ENCODE measurements around the gene DIAPH1. TPM values are rescaled to one million over a fixed set of nuclear protein-coding genes. Genes with fewer than 3 reads are reported as not detected.

The DIAPH1 gene
- total RNA-seq, 1 experiment from 2014 or later, result 117 TPM

GRCh38 chr5:141527426-141527825, 91.4 kb downstream of the DIAPH1 start:
- no peak overlapping the region for H3K27ac ChIP-seq (ENCODE audit: insufficient read length, low read depth, low read length)
- no peaks in the 10 kb centered on the region for H3K9me3 Mint-ChIP-seq

More at GRCh38 chr5:141527426-141527825, 91.4 kb downstream of the DIAPH1 start:
- Mint-ChIP-seq H3K4me3 (no peak overlapping the region), H3K27ac (no peak overlapping the region), H3K36me3 (ENCODE audit: insufficient read depth in 1 of 3, low read depth in 3 of 3) (peaks cover 26 to 51% (median 45%) of the 10 kb centered on the region in 3 experiments; a peak in 6 of 7 replicates), H3K27me3 (ENCODE audit: low read depth) (no peaks in the 10 kb centered on the region; the same call in 1 of the 2 replicates), H3K4me1 (peaks cover 16 to 20% of the 10 kb centered on the region in 2 experiments)
- no peak for TF ChIP-seq CTCF (conservative IDR thresholded peaks at IDR 0.05)
- H2BK120ac ChIP-seq (ENCODE audit: low read depth, low read length, poor library complexity, severe bottlenecking), result no peak overlapping the region
- H4K20me1 ChIP-seq (ENCODE audit: control insufficient read depth, insufficient read depth, insufficient read length), result no peaks in the 10 kb centered on the region
- H4K5ac ChIP-seq (ENCODE audit: insufficient read length, low read depth, low read length), result no peak overlapping the region
- no peak overlapping the region for H2AFZ ChIP-seq (ENCODE audit: low read length)
- no peak overlapping the region for H2BK12ac ChIP-seq (ENCODE audit: insufficient read length, low read depth, low read length)
- H4K91ac ChIP-seq (ENCODE audit: insufficient read length, low read depth, low read length), result no peak overlapping the region
- H3K4me1 ChIP-seq (ENCODE audit: insufficient read depth, low read length), result no peaks in the 10 kb centered on the region; the same call in none of the 2 replicates
- H2AK5ac ChIP-seq (ENCODE audit: insufficient read length, low read length), result no peak overlapping the region
- no peak overlapping the region for H2BK15ac ChIP-seq (ENCODE audit: low read depth, low read length)
- no peaks in the 10 kb centered on the region for H3K79me2 ChIP-seq (ENCODE audit: insufficient read depth, low read length)
- no peaks in the 10 kb centered on the region for H3K27me3 ChIP-seq (ENCODE audit: insufficient read depth, low read length)
- no peaks in the 10 kb centered on the region for H3K9me3 ChIP-seq (ENCODE audit: control insufficient read depth, low read depth, low read length)
- H3K4ac ChIP-seq (ENCODE audit: low read depth, low read length), result no peak overlapping the region
- H3K79me1 ChIP-seq (ENCODE audit: insufficient read depth, low read depth, low read length, poor library complexity, severe bottlenecking), result peaks cover 2% of the 10 kb centered on the region
- no peak overlapping the region for H4K8ac ChIP-seq (replicated peaks; ENCODE audit: insufficient read length, low read depth, low read length)
- no peak overlapping the region for H3K4me2 ChIP-seq (ENCODE audit: insufficient read depth, insufficient read length, low read length)
- no peak overlapping the region for H3T11ph ChIP-seq (ENCODE audit: low read length)
- WGBS (ENCODE audit: extremely low coverage, insufficient read length, low lambda C conversion rate), result no CpG with 5 or more reads among the region's 1 CpG
- H3K23ac ChIP-seq (ENCODE audit: insufficient read length, low read depth, low read length), result no peak overlapping the region
- H3K23me2 ChIP-seq (ENCODE audit: insufficient read length, low read depth, low read length, poor library complexity, severe bottlenecking), result no peaks in the 10 kb centered on the region
- no peak overlapping the region for H2BK5ac ChIP-seq (ENCODE audit: insufficient read length, low read length)
- no peak overlapping the region for H3K56ac ChIP-seq (ENCODE audit: insufficient read length, low read depth, low read length)
- DNase-seq, result no peak
- H3K18ac ChIP-seq (ENCODE audit: insufficient read length, low read depth, low read length), result no peak overlapping the region
- H3K9ac ChIP-seq (ENCODE audit: extremely low read depth, insufficient read length, low read length), result no peak overlapping the region
- H2BK20ac ChIP-seq (ENCODE audit: low read depth, low read length, poor library complexity, severe bottlenecking), result no peak overlapping the region
- no peak overlapping the region for H3K14ac ChIP-seq (ENCODE audit: insufficient read depth, low read length)

Measured in H9 (cell line).